Activated CD8-positive, alpha-beta memory T cell treated with anti-CD3 and anti-CD28 coated beads for 1 hour (primary cell): Measurements from ENCODE around the gene HDAC11.
"Not testable (repeated sequence)": the region's sequence is repeated elsewhere in the genome, so short reads cannot be mapped to it uniquely, and the experiment has no call there.

Experiments
- DNase-seq, 2 donors: peaks; one replicate each; pipeline ENCODE4 v3.0.0-alpha.2; 2020; ENCODE audit warnings: low read depth in 1 of 2; ENCODE audit errors: extremely low read depth in 1 of 2

HDAC11 gene

DNA sequence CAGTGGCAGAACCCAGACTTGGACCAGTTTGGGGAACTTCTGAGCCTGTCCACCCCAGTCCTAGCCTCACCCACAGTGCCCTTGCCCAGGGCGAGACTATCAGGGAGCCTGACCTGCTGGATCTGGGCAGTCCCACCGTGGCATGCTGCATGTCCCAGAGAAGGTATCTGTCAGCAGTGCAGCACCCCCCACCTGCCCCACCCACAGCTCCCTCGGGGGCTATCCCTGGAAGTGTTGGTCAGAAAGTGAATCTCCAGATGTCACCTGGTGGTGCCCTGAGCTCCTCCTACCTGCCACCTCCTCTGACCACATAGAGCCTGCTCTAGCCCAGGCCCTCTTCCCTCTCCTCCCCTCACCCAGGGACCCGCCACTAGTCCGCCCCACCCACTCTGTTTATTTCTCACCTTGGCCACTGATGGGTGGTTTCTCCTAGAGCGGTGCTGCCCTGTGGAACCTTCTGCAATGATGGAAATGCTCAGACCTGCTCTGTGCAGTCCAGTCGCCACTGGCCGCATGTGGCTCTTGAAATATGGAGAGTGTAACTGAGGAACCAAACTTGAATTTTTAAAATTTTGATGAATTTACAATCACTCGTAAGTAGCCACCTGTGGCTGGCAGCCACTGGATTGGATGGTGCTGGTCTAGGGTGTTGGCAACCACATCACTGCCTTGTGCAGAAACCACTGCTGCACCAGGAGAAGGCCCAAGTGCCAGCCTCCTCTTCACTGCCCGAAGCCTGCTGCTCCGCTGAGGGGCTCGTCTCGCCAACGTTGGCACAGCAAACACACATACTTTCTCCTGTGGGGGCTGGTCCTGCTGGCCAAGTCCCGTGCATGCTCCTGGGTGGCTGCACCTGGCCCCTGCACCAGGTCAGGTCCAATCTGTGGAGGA, 13.1 kb downstream of the HDAC11 start:
- DNase-seq, result no peak

DNA sequence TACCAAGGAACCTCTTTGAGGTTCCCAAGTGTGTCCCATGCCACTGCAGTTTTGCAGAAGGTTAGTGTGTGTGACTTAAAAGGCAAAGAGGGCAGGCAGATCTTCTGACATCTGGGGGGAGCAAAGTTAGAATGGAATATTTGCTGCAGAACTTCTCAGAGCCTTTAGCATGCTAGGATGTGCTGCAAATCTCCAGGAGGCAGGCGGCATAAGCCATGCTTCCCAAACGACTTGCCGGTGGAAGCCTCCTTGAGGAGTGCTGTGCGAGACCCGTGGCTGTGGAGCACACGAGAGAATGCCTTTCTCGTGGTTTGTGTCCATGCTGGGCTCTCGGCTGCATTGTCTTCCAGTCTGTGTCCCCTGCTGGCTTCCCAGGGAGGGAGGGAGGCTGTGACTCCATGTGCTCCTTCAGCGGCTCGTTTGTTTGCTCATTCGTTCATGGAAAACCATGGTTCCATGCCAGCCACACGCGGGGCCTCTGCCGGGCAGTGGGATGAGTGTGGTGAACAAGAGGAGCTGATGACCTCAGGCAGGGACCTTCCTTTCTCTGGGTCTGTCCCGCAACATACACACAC, 13.8 kb downstream of the HDAC11 start:
- DNase-seq, result no peak

DNA sequence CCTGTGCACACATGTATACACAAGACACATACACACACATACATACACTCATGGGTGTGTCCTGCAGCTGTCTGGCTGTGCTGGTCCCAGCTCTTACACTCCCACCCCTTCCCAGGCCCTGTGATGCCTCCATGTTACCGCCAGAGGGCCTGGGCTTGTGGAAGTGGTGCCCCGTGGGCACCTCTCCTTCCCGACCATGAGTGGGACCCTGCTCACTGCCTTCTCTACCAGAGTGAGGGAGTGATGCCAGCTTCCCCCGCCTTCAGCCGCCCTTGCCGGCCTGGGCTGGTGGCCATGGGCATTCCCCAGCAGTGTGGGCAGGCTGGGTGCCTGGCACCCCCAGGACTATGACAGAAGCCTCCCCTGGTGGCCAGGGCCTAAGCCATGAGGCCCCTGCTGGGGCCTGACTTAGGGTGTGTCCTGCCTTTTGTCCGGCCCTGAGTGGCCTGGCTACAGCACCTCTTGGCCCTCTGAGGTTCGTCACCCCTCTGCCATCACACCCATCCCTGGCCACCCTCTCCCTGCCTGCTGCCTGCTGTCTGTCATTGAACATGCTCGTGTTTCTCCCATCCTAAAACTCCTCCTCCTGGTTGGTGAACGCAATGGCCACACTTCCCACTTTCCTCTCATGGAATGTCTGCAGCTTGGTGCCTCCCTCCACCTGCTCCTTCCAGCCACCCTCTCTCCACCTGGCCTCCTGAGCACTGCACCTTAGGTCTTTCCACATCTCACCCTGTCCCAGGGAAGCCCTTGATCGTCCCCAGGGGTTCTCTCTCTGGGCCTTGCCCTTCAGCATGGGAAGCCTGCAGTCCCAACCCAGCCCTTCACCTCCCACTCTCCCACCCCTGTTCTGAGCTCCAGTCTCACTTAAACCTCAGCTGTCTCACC, 14.6 kb downstream of the HDAC11 start:
- no peak for DNase-seq

DNA sequence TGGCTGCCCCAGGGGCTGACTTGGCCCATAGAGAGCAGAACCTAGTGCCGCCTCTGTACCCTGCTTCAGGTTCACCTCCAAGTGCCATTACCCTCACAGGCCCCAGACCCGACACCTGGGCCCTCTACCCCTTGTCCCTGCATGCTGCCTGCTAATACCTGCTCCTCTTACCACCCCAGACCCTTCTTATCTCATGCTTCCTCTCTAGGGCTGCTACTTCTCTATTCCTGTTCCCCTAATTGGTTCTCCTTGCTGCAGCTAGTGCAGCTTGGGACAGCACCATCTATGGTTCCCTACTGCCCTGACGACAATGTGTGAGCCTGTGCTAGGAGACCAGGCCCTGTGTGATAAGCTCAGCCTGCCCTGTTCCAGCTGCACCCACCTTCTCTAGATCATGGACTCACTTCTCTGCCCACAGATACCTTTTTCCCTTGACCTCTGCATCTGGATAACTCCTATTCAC, 15.3 kb downstream of the HDAC11 start:
- DNase-seq, result no peak

DNA sequence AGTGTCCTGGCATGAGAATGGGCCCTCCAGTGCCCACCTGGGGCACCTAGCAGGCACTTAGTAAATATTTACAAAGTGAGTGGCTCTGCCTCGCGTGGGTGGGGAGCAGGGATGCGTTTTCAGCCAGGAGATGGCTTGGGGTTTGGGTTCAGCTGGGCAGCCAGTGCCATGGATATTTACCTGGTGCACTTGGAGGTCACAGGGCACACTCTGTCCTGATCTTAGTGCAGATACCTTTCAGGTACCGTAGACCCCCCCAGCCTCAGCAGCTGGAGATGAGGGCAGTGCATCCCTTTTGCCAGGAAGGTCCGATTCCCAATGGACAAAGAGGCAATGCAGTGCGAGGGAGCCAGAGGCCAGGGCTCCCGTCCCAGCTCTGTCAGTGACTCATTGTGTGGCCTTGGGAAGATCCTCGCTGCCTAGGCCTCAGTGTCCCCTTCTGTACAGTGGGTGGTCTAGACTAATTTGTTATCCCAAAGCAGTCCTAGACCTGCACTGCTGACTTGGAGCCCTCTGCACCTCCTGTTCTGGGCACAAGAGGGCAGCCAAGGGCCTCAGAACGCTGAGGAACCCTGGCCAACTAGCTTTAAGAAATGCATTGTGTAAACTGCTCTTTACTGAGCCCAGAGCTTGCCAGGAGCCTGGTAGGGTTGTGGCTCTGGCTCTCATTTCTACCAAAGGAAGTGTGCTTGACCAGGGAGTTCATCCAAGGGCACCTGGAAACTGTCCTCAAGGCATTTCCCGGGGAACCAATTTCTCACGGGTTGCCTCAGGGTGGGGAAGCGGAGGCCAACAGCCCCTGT, 16.0 kb downstream of the HDAC11 start:
- DNase-seq, result peak; percentile 42 to 44

DNA sequence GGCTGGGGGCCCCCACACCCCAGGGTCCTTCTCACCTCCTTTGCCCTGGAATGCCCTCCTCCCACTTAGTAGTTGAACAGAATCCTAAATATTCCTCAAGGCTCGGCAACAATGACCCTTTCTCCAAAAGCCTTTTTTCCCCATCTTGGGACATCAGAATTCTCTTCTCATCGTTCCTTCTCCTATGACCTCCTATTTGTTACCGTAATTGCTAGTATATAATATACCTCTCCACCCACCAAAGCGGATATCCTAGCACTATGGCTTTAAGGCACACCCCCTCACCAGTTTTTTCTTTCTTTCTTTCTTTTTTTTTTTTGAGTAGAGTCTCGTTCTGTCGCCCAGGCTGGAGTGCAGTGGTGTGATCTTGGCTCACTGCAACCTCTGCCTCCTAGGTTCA, 16.8 kb downstream of the HDAC11 start:
- no peak for DNase-seq

DNA sequence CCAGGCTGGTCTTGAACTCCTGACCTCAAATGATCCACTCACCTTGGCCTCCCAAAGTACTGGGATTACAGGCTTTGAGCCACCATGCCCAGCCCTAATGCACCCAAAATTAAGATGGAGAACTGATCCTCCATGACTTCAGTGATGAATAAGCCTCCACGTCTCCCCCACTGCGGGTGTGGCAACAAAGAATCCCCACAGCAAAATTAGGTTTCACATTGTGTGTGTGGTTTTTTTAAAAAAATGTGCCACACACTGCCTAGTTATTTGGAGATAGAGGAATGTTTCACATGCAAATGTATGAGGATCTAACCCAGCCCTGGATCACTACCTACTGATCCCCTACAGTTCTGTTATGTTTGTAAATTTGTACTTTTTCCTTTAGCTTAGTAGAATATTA, 17.3 kb downstream of the HDAC11 start:
- DNase-seq, result no peak

DNA sequence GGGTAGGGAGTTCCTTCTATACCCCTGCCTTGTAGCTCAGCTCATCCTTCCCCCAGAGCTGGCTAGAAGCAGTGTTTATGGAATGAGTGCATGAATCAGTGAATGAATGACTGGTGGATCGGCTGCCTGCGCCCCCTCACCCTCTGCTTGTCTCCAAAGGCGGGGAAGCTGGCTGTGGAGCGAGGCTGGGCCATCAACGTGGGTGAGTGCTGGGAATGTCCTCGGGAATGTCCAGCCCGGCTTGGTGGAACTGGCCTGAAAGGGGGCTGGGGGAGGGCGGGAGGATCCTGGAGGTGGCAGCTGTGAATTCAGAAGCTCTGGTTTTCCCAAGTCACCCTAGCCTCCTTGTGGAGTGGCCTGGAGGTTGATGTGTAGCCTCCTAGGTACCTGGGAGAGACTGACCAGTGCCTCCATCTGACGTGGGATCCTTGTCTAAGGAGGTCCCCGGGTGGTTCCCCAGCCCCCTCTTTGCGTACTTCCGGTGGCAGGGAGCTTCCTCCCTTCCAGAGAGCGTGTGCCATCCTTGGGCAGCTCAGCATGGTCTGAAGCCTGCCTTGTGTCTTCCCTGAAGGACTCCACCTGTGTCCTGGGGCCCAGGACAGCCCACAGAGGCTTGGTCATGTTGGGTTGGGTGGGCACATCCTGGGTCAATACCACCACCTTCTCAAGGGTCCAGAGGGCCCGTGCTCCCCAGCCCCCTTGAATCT, 18.4 kb downstream of the HDAC11 start:
- no peak for DNase-seq

DNA sequence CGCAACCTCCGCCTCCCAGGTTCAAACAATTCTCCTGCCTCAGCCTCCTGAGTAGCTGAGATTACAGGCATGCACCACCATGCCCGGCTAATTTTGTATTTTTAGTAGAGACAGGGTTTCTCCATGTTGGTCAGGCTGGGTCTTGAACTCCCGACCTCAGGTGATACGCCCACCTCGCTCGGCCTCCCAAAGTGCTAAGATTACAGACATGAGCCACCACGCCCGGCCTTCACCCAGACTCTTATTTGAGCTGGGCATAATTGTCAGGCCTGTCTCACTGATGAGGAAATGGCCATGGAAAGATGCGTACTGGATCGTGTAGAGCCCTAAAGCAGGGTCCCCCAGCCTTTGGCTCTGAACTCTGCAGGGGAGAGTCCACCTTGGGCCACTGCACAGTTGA, 19.1 kb downstream of the HDAC11 start:
- DNase-seq, result not testable (repeated sequence)

DNA sequence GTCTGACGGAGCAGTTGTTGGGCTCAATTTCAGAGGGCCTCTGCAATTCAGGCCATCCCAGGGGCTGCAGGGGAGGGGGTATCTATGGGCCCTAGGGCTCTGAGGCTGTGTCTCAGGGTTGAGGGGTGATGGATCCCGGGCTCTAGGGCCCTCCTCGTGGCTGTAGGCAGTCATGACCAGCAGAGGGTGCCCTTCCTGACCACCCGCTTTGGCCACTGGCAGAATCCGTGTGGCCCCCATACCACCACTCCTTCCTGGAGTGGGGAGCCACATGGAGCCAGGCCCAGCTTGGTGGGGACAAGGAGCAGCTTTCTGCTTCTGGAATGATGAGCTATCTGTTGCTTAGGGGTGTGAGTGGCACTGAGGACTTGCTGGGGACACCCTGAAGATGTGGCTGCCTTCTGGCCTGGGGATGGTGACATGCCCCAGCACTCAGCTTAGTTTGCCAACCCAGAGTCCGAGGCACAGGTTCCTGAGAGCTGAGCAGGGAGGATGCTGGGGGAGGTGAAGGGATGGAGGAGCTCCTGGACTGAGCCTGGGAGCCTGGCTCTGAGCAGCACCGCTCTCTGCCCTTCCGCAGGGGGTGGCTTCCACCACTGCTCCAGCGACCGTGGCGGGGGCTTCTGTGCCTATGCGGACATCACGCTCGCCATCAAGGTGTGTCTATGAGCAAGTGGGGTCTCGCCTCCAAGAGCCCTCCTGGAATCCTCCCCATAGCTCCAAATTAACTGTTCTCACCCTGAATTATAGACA, 20.2 kb downstream of the HDAC11 start:
- DNase-seq, result no peak

DNA sequence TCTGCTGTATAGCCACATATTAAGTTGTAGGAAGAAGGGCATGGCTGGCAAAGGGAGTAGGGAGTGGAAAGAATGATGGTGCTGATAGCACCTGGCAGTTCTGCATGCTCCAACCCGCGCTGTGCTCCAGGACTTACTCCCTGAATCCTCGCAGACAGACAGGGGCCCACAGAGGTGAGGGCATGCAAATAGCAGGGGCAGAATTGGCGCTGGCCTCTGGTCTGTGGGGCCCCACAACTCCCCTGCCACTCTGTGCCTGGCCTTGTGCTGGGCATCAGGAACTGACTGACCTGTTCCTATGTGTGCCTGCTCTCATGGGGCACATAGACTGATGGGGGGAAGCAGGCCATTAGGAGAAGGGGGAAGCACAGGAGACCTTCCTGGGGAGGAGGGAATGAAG, 20.9 kb downstream of the HDAC11 start:
- no peak for DNase-seq

DNA sequence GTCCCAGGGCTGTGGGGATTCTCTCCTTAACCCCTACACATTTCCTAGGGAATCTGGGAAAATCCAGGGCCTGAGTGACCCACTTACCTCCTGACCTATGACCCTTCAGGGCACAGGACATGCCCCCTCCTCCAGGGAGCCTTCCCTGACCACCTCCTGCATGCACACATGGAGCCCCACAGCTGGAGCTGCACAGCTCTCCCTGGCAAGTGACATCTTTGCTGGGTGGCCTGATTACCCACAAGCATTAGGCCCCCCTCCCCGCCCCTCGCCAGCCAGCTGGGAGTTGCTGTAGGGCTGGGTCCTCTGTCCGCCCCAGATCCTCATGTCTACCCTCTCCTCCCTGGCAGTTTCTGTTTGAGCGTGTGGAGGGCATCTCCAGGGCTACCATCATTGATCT, 21.4 kb downstream of the HDAC11 start:
- DNase-seq, result no peak

DNA sequence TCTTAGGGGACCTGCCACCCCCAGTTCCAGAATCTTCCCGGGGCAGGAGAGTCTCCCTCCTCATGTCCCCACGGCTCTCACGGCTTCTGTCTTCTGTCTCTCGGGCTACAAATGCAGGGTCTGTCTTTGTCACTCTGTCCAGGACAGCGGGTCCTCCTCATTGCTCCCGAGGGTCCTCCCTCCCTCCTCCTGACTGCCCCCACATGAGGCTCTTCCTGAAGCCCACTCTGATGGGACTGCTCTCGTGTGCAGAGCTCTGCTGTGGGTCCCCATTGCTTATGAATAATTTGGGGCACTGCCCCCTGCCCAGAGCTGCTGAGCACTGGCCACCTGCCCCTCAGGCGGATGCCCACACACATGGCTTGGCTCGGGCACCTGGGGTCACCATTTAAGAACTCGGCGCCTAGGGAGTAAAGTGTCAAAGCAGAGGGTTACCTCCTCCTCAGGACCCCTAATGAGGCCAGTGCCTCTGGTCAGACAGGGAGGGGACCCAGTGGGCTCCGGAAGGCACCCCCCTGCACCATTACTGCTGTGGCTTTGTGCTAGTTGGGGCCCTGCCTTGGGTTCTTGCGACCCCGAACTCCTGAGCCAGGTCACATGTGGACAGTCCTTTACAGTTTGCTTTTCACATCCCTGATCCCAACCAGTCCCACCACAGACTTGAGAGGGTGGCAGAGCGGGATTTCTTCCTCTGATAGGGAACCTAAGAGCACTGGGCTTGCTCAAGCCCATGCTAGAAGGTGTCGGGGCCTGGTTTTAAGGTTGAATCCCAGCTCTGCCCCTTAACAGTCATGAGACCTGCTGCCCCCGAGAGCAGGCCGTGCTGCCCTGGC, 22.1 kb downstream of the HDAC11 start:
- DNase-seq, result no peak

DNA sequence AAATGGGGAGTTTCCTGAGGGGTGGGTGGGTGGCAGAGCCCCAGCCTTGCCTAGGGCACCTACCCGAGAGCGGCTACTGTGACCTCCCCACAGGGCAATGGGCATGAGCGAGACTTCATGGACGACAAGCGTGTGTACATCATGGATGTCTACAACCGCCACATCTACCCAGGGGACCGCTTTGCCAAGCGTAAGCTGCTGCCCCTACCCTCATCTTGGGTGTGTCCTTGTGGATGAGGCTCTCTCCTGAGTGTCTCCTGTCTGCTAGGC, 22.6 kb downstream of the HDAC11 start:
- DNase-seq, result no peak

DNA sequence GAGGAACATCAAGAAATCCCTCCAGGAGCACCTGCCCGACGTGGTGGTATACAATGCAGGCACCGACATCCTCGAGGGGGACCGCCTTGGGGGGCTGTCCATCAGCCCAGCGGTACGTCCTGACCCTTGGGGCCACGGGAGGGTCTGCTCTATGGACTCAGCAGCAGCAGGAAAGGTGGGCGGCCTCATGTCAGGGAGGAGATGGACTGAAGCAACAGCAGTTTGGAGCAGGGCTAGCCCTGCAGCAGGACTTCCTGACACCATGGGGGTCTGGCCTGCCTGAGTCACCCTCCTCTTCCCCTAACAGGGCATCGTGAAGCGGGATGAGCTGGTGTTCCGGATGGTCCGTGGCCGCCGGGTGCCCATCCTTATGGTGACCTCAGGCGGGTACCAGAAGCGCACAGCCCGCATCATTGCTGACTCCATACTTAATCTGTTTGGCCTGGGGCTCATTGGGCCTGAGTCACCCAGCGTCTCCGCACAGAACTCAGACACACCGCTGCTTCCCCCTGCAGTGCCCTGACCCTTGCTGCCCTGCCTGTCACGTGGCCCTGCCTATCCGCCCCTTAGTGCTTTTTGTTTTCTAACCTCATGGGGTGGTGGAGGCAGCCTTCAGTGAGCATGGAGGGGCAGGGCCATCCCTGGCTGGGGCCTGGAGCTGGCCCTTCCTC, 24.2 kb downstream of the HDAC11 start:
- no peak for DNase-seq

DNA sequence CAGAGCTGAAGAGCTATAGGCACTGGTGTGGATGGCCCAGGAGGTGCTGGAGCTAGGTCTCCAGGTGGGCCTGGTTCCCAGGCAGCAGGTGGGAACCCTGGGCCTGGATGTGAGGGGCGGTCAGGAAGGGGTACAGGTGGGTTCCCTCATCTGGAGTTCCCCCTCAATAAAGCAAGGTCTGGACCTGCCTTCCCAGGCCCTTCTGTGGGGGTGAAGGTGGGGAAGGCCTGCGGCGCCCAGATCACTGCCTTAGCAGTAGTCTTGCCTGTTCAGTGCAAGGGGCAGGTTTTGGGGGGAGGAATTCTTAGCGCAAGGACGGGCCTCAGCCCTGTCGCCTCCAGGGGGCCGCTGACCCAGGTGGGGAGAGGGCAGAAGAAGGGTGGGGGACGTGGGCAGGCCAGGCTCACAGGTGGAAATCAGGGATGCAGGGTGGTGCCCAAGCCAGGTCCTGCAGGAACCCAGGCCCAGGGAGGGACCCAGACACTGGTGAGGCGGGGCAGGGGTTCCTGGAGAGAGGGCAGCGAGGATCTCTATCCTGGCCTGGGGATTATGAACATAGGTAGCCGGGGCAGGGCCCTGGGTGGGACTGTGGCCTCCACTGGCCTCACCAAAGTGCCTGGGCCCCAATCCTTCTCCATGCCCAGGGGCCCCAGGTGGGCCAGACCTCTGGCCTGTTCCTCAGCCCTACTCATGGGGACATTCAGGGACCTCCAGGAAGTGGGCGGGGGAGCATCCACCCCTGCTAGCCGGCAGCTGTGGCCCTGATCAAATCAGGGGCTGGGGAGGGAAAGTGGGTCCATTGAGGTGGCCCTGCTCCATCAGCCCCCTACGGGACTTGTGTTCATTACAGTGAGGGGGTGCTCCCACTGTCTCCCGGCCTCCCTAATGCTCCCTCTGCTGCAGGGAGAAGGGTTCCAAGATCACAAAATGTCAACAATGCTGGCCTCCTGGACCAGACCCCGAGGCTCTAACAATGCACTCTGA, 25.3 kb downstream of the HDAC11 start:
- DNase-seq, result no peak

DNA sequence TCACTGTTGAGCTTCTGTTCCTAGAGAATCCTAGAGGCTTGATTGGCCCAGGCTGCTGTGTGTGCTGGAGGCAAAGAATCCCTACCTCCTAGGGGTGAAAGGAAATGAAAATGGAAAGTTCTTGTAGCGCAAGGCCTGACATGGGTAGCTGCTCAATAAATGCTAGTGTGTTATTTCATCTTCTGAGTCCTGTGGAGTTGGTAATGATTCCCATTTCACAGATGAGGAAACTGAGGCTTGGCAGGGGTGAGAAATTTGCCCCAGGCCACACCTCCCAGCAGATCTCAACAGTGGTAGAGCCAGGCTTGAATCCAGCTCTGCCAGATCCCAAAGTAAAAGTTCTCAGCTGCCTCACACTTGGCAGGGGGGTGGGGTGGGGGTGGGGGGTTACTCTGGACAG, 26.1 kb downstream of the HDAC11 start:
- no peak for DNase-seq
